Loucy (cell line): ENCODE measurements around the gene NDEL1.

Source experiments
- EZH2phosphoT487 ChIP-seq: fragments of 200-600 bp; IDR thresholded peaks from 2 replicates; pipeline ENCODE4 v1.6.1; 2018; ENCODE audit warnings: antibody characterized with exemption, mild to moderate bottlenecking, moderate library complexity, borderline replicate concordance
- TF ChIP-seq, protein P1 (sequence below): fragments of 200-600 bp; sonication (generic); conservative IDR thresholded peaks from 2 replicates; pipeline ENCODE4 v1.5.1; 2014; ENCODE audit warnings: mild to moderate bottlenecking, antibody characterized with exemption, low read length

DNA sequence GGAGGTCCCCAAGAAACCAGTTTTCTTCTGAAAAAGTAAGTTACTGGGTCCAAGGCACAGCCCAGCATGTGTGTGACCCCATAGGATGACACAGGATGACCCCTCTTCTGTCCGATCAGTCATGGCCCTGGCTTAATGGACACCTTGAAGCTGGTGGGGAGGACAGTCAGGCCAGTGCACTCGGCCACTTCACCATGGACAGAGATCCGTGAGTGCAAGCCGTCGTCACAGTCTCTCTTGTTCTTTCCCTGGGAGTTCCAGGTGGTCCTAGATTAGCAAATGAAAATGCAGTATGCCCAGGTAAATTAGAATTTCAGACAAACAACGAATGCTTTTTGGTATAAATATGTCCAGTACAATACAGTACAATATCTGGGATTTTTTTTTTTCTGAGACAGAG lies 36.7 kb upstream of the NDEL1 start:
- TF ChIP-seq, protein P1, sequence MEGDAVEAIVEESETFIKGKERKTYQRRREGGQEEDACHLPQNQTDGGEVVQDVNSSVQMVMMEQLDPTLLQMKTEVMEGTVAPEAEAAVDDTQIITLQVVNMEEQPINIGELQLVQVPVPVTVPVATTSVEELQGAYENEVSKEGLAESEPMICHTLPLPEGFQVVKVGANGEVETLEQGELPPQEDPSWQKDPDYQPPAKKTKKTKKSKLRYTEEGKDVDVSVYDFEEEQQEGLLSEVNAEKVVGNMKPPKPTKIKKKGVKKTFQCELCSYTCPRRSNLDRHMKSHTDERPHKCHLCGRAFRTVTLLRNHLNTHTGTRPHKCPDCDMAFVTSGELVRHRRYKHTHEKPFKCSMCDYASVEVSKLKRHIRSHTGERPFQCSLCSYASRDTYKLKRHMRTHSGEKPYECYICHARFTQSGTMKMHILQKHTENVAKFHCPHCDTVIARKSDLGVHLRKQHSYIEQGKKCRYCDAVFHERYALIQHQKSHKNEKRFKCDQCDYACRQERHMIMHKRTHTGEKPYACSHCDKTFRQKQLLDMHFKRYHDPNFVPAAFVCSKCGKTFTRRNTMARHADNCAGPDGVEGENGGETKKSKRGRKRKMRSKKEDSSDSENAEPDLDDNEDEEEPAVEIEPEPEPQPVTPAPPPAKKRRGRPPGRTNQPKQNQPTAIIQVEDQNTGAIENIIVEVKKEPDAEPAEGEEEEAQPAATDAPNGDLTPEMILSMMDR = no peak
- TF ChIP-seq EZH2phosphoT487 = no peak
